ENCODE data around the gene KCNJ9. TPM values are rescaled to one million over a fixed set of nuclear protein-coding genes. Genes with fewer than 3 reads are reported as not detected.

The KCNJ9 gene
- total RNA-seq, 2 experiments from 2014 or later: 0.04 to 0.05 TPM

- intact Hi-C loops (cut with DNase I, micrococcal nuclease): no loop called here
- H3K4me3 Mint-ChIP-seq: no peak overlapping the region
- no peaks in the 10 kb centered on the region for H3K4me1 Mint-ChIP-seq
- peaks cover 2% of the 10 kb centered on the region for H3K27me3 Mint-ChIP-seq
- H3K9me3 Mint-ChIP-seq (ENCODE audit: low read depth): no peaks in the 10 kb centered on the region
- no peak overlapping the region for H3K27ac Mint-ChIP-seq
- ChIA-PET CTCF (interaction anchor here (0.6 kb wide), 2 partner anchors 26 to 543 kb away, joined by 3 read pairs; no protein-coding TSS in a partner anchor), POLR2A (no interaction called here)
- H3K36me3 Mint-ChIP-seq (ENCODE audit: low read depth): no peaks in the 10 kb centered on the region
- no peak for ATAC-seq
- no peak for DNase-seq
Observed at GRCh38 chr1:160129046-160129445, 47.7 kb downstream of the KCNJ9 start.

GRCh38 chr1:160129558-160129957 lies 48.2 kb downstream of the KCNJ9 start:
- intact Hi-C loops (cut with DNase I, micrococcal nuclease): no loop called here
- no peak overlapping the region for H3K4me3 Mint-ChIP-seq
- H3K27ac Mint-ChIP-seq: no peak overlapping the region
- H3K36me3 Mint-ChIP-seq (ENCODE audit: low read depth): no peaks in the 10 kb centered on the region
- POLR2A ChIA-PET: no interaction called here
- H3K9me3 Mint-ChIP-seq (ENCODE audit: low read depth): no peaks in the 10 kb centered on the region
- ATAC-seq (no peak), DNase-seq (no peak)
- peaks cover 2% of the 10 kb centered on the region for H3K27me3 Mint-ChIP-seq
- CTCF ChIA-PET: no interaction called here
- no peaks in the 10 kb centered on the region for H3K4me1 Mint-ChIP-seq

GRCh38 chr1:160129966-160130365 lies 48.6 kb downstream of the KCNJ9 start:
- ATAC-seq (no peak), DNase-seq (no peak)
- CTCF ChIA-PET: interaction anchor here (0.6 kb wide), 1 partner anchor 162 kb away, joined by 4 read pairs; no protein-coding TSS in a partner anchor
- POLR2A ChIA-PET: no interaction called here
- Mint-ChIP-seq H3K27ac (no peak overlapping the region), H3K4me1 (no peaks in the 10 kb centered on the region), H3K36me3 (ENCODE audit: low read depth) (no peaks in the 10 kb centered on the region), H3K4me3 (no peak overlapping the region), H3K27me3 (peaks cover 2% of the 10 kb centered on the region), H3K9me3 (ENCODE audit: low read depth) (no peaks in the 10 kb centered on the region)
- intact Hi-C loops (cut with DNase I, micrococcal nuclease): no loop called here

GRCh38 chr1:160130486-160130885 lies 49.1 kb downstream of the KCNJ9 start:
- ChIA-PET POLR2A (no interaction called here), CTCF (interaction anchor here (0.6 kb wide), 1 partner anchor 161 kb away, joined by 4 read pairs; no protein-coding TSS in a partner anchor)
- Mint-ChIP-seq H3K4me1 (no peaks in the 10 kb centered on the region), H3K27ac (no peak overlapping the region), H3K4me3 (no peak overlapping the region), H3K27me3 (peaks cover 2% of the 10 kb centered on the region), H3K36me3 (ENCODE audit: low read depth) (no peaks in the 10 kb centered on the region), H3K9me3 (ENCODE audit: low read depth) (no peaks in the 10 kb centered on the region)
- ATAC-seq: no peak
- DNase-seq: no peak
- intact Hi-C loops (cut with DNase I, micrococcal nuclease): no loop called here

- Mint-ChIP-seq H3K9me3 (ENCODE audit: low read depth) (no peaks in the 10 kb centered on the region), H3K27me3 (peaks cover 2% of the 10 kb centered on the region), H3K36me3 (ENCODE audit: low read depth) (no peaks in the 10 kb centered on the region), H3K27ac (no peak overlapping the region), H3K4me3 (no peak overlapping the region), H3K4me1 (no peaks in the 10 kb centered on the region)
- intact Hi-C loops (cut with DNase I, micrococcal nuclease): no loop called here
- ATAC-seq (no peak), DNase-seq (no peak)
- POLR2A ChIA-PET: interaction anchor here (0.7 kb wide), 1 partner anchor 93 kb away, joined by 3 read pairs; no protein-coding TSS in a partner anchor
- CTCF ChIA-PET: no interaction called here
Observed at GRCh38 chr1:160130939-160131338, 49.6 kb downstream of the KCNJ9 start.

- ATAC-seq (no peak), DNase-seq (no peak)
- intact Hi-C loops (cut with DNase I, micrococcal nuclease): no loop called here
- H3K27me3 Mint-ChIP-seq: peaks cover 2% of the 10 kb centered on the region
- H3K4me3 Mint-ChIP-seq: no peak overlapping the region
- H3K9me3 Mint-ChIP-seq (ENCODE audit: low read depth): no peaks in the 10 kb centered on the region
- CTCF ChIA-PET: interaction anchor here (0.7 to 1.1 kb wide), 4 partner anchors 12 to 261 kb away, joined by 3 to 4 read pairs (median 4); no protein-coding TSS in a partner anchor
- no peaks in the 10 kb centered on the region for H3K4me1 Mint-ChIP-seq
- POLR2A ChIA-PET: interaction anchor here (0.7 kb wide), 1 partner anchor 94 kb away, joined by 3 read pairs; no protein-coding TSS in a partner anchor
- no peak overlapping the region for H3K27ac Mint-ChIP-seq
- no peaks in the 10 kb centered on the region for H3K36me3 Mint-ChIP-seq (ENCODE audit: low read depth)
Observed at GRCh38 chr1:160131803-160132565, 50.6 kb downstream of the KCNJ9 start.

- intact Hi-C loops (cut with DNase I, micrococcal nuclease): no loop called here
- ATAC-seq (no peak), DNase-seq (no peak)
- no peaks in the 10 kb centered on the region for H3K9me3 Mint-ChIP-seq (ENCODE audit: low read depth)
- no peaks in the 10 kb centered on the region for H3K4me1 Mint-ChIP-seq
- H3K27ac Mint-ChIP-seq: no peak overlapping the region
- no peak overlapping the region for H3K4me3 Mint-ChIP-seq
- POLR2A ChIA-PET: no interaction called here
- CTCF ChIA-PET: no interaction called here
- H3K27me3 Mint-ChIP-seq: peaks cover 2% of the 10 kb centered on the region
- no peaks in the 10 kb centered on the region for H3K36me3 Mint-ChIP-seq (ENCODE audit: low read depth)
Observed at GRCh38 chr1:160133990-160134770, 52.8 kb downstream of the KCNJ9 start.

- no peaks in the 10 kb centered on the region for H3K36me3 Mint-ChIP-seq (ENCODE audit: low read depth)
- intact Hi-C loops (cut with DNase I, micrococcal nuclease): no loop called here
- no peaks in the 10 kb centered on the region for H3K9me3 Mint-ChIP-seq (ENCODE audit: low read depth)
- H3K4me3 Mint-ChIP-seq: no peak overlapping the region
- no peaks in the 10 kb centered on the region for H3K4me1 Mint-ChIP-seq
- POLR2A ChIA-PET: no interaction called here
- H3K27me3 Mint-ChIP-seq: no peaks in the 10 kb centered on the region
- DNase-seq: no peak
- no peak for ATAC-seq
- no peak overlapping the region for H3K27ac Mint-ChIP-seq
- CTCF ChIA-PET: no interaction called here
Observed at GRCh38 chr1:160134791-160135572, 53.6 kb downstream of the KCNJ9 start.

GRCh38 chr1:160136121-160136925 lies 55.0 kb downstream of the KCNJ9 start:
- no peaks in the 10 kb centered on the region for H3K9me3 Mint-ChIP-seq (ENCODE audit: low read depth)
- no peak overlapping the region for H3K4me3 Mint-ChIP-seq
- ATAC-seq (no peak), DNase-seq (no peak)
- no peaks in the 10 kb centered on the region for H3K36me3 Mint-ChIP-seq (ENCODE audit: low read depth)
- H3K27me3 Mint-ChIP-seq: no peaks in the 10 kb centered on the region
- ChIA-PET POLR2A (no interaction called here), CTCF (interaction anchor here (0.6 kb wide), 1 partner anchor 26 kb away, joined by 4 read pairs; no protein-coding TSS in a partner anchor)
- intact Hi-C loops (cut with DNase I, micrococcal nuclease): no loop called here
- H3K4me1 Mint-ChIP-seq: no peaks in the 10 kb centered on the region
- no peak overlapping the region for H3K27ac Mint-ChIP-seq

GRCh38 chr1:160136926-160137200 lies 55.5 kb downstream of the KCNJ9 start:
- H3K27ac Mint-ChIP-seq: no peak overlapping the region
- ATAC-seq (no peak), DNase-seq (no peak)
- no peaks in the 10 kb centered on the region for H3K36me3 Mint-ChIP-seq (ENCODE audit: low read depth)
- no peaks in the 10 kb centered on the region for H3K4me1 Mint-ChIP-seq
- ChIA-PET CTCF (no interaction called here), POLR2A (no interaction called here)
- H3K4me3 Mint-ChIP-seq: no peak overlapping the region
- no peaks in the 10 kb centered on the region for H3K9me3 Mint-ChIP-seq (ENCODE audit: low read depth)
- peaks cover 5% of the 10 kb centered on the region for H3K27me3 Mint-ChIP-seq
- intact Hi-C loops (cut with DNase I, micrococcal nuclease): no loop called here

Measured in activated CD4-positive, alpha-beta T cell treated with anti-CD3 and anti-CD28 coated beads for 36 hours (primary cell).